Measurements from ENCODE around the gene MALRD1.
"Not testable (repeated sequence)": the region's sequence is repeated elsewhere in the genome, so short reads cannot be mapped to it uniquely, and the experiment has no call there.

The MALRD1 gene

GRCh38 chr10:19498393-19499290 lies 450.0 kb downstream of the MALRD1 start:
- no peak for DNase-seq

- DNase-seq: no peak
Measured at GRCh38 chr10:19499291-19499770, 450.7 kb downstream of the MALRD1 start.

GRCh38 chr10:19500959-19501358 lies 452.4 kb downstream of the MALRD1 start:
- no peak for DNase-seq

- no peak for DNase-seq
Measured at GRCh38 chr10:19505320-19506312, 457.0 kb downstream of the MALRD1 start.

GRCh38 chr10:19510005-19510732 lies 461.6 kb downstream of the MALRD1 start:
- DNase-seq: not testable (repeated sequence)

- no peak for DNase-seq
Measured at GRCh38 chr10:19518109-19518508, 469.5 kb downstream of the MALRD1 start.

- DNase-seq: no peak
Measured at GRCh38 chr10:19518632-19519031, 470.0 kb downstream of the MALRD1 start.

GRCh38 chr10:19531324-19531723 lies 482.7 kb downstream of the MALRD1 start:
- DNase-seq: no peak

GRCh38 chr10:19532411-19532810 lies 483.8 kb downstream of the MALRD1 start:
- DNase-seq: no peak

GRCh38 chr10:19541299-19541698 lies 492.7 kb downstream of the MALRD1 start:
- no peak for DNase-seq

GRCh38 chr10:19546224-19546623 lies 497.6 kb downstream of the MALRD1 start:
- DNase-seq: no peak

- no peak for DNase-seq
Measured at GRCh38 chr10:19549503-19549902, 500.9 kb downstream of the MALRD1 start.

GRCh38 chr10:19556666-19557065 lies 508.1 kb downstream of the MALRD1 start:
- DNase-seq: no peak

GRCh38 chr10:19561181-19561580 lies 512.6 kb downstream of the MALRD1 start:
- no peak for DNase-seq

- no peak for DNase-seq
Measured at GRCh38 chr10:19563388-19564141, 515.0 kb downstream of the MALRD1 start.

- no peak for DNase-seq
Measured at GRCh38 chr10:19570120-19570519, 521.5 kb downstream of the MALRD1 start.

GRCh38 chr10:19570991-19571390 lies 522.4 kb downstream of the MALRD1 start:
- no peak for DNase-seq

GRCh38 chr10:19572056-19572455 lies 523.5 kb downstream of the MALRD1 start:
- no peak for DNase-seq

- DNase-seq: no peak
Measured at GRCh38 chr10:19576576-19576975, 528.0 kb downstream of the MALRD1 start.

GRCh38 chr10:19577381-19577780 lies 528.8 kb downstream of the MALRD1 start:
- DNase-seq: no peak

GRCh38 chr10:19577807-19578206 lies 529.2 kb downstream of the MALRD1 start:
- DNase-seq: no peak

GRCh38 chr10:19578571-19578970 lies 530.0 kb downstream of the MALRD1 start:
- no peak for DNase-seq

Data from COR-L47 (cell line).